GM19324 (cell line): ENCODE results near the gene BDKRB2.

Experiments
- ATAC-seq: cut with Tn5 transposase; IDR thresholded peaks from one replicate; pipeline ENCODE4 v1.9.1; 2021; ENCODE audit warnings: mild to moderate bottlenecking, moderate library complexity; ENCODE audit not compliant: unreplicated experiment, low FRiP score

BDKRB2 gene

GRCh38 chr14:96247031-96247430 is 42.4 kb downstream of the BDKRB2 start:
- no peak for ATAC-seq

GRCh38 chr14:96249029-96249428 is 44.4 kb downstream of the BDKRB2 start:
- no peak for ATAC-seq

- no peak for ATAC-seq
These were observed 45.8 kb downstream of the BDKRB2 start for GRCh38 chr14:96250485-96250884.

- no peak for ATAC-seq
These were observed 47.1 kb downstream of the BDKRB2 start for GRCh38 chr14:96251656-96252155.

- no peak for ATAC-seq
These were observed 47.8 kb downstream of the BDKRB2 start for GRCh38 chr14:96252323-96252998.

GRCh38 chr14:96252999-96253539 is 48.4 kb downstream of the BDKRB2 start:
- ATAC-seq = no peak

GRCh38 chr14:96254687-96255086 is 50.0 kb downstream of the BDKRB2 start:
- no peak for ATAC-seq

GRCh38 chr14:96255501-96256366 is 51.1 kb downstream of the BDKRB2 start, which contains the start of gene BDKRB1:
Gene BDKRB1 (plus strand): TSS chr14:96256210. CDS start chr14:96263683, 7,473 bp downstream.
- ATAC-seq = no peak

GRCh38 chr14:96256407-96256806 is 51.8 kb downstream of the BDKRB2 start:
- no peak for ATAC-seq

- ATAC-seq = no peak
These were observed 52.4 kb downstream of the BDKRB2 start for GRCh38 chr14:96257056-96257455.

GRCh38 chr14:96257900-96258299 is 53.3 kb downstream of the BDKRB2 start:
- ATAC-seq = no peak

GRCh38 chr14:96260341-96260821 is 55.7 kb downstream of the BDKRB2 start:
- ATAC-seq = no peak

GRCh38 chr14:96261053-96261452 is 56.4 kb downstream of the BDKRB2 start:
- ATAC-seq = no peak

- ATAC-seq = no peak
These were observed 57.4 kb downstream of the BDKRB2 start for GRCh38 chr14:96261772-96262655.

GRCh38 chr14:96263347-96264199 is 58.9 kb downstream of the BDKRB2 start:
- ATAC-seq = no peak

- no peak for ATAC-seq
These were observed 59.5 kb downstream of the BDKRB2 start for GRCh38 chr14:96264200-96264553.

GRCh38 chr14:96264853-96265252 is 60.2 kb downstream of the BDKRB2 start:
- no peak for ATAC-seq

- no peak for ATAC-seq
These were observed 60.9 kb downstream of the BDKRB2 start for GRCh38 chr14:96265383-96266095.

GRCh38 chr14:96267336-96267735 is 62.7 kb downstream of the BDKRB2 start:
- no peak for ATAC-seq
